Lower lobe of right lung (tissue), 2 donors: ENCODE measurements around the gene REG4. TPM values are rescaled to one million over a fixed set of nuclear protein-coding genes. Genes with fewer than 3 reads are reported as not detected.

Source experiments
- ATAC-seq, 2 donors: fragments of 200-7000 bp; cut with Tn5 transposase; one replicate each; pipeline ENCODE4 v1.9.1; 2020 to 2022; ENCODE audit warnings: mild to moderate bottlenecking in 2 of 2, moderate library complexity in 2 of 2
- DNase-seq: peaks from one replicate; pipeline ENCODE4 v3.0.0-alpha.2; 2020
- H3K27ac ChIP-seq: fragments of 200-600 bp; one replicate; pipeline ENCODE4 v1.8.0; 2022
- H3K27me3 ChIP-seq: fragments of 200-600 bp; one replicate; pipeline ENCODE4 v1.8.0; 2022; ENCODE audit warnings: low read depth
- H3K36me3 ChIP-seq: fragments of 200-600 bp; one replicate; pipeline ENCODE4 v1.8.0; 2022; ENCODE audit warnings: mild to moderate bottlenecking
- H3K4me1 ChIP-seq: fragments of 200-600 bp; one replicate; pipeline ENCODE4 v1.8.0; 2022
- H3K4me3 ChIP-seq: fragments of 200-600 bp; one replicate; pipeline ENCODE4 v1.8.0; 2022; ENCODE audit warnings: mild to moderate bottlenecking
- H3K9me3 ChIP-seq: fragments of 200-600 bp; one replicate; pipeline ENCODE4 v1.8.0; 2022
- intact Hi-C: fragments of 100-400 bp; cut with DNase I; formaldehyde crosslinking; loops from one replicate; pipeline ENCODE4 v1.11.0; 2022
- total RNA-seq: library from RNA; stranded (reverse); fragmentation: NEBNext Ultra II Directional; extraction: Animal tissue kit (Norgen Biotek cat#: 25700); gene quantifications from one replicate; pipeline ENCODE4 v1.2.1, GENCODE V29; 2021
- TF ChIP-seq, protein P1 (sequence below): fragments of 200-600 bp; IDR thresholded peaks from one replicate; pipeline ENCODE4 v1.8.0; 2022; ENCODE audit warnings: antibody characterized with exemption, mild to moderate bottlenecking
- donor health status: DM: no; HTN: yes; CAD: no; lungs with severe emphysema.

REG4 gene
- total RNA-seq, 1 donor from 2014 or later = not detected

- ATAC-seq = no peak
- Histone ChIP-seq H3K4me1 (no peaks in the 10 kb centered on the region), H3K27me3 (no peaks in the 10 kb centered on the region), H3K9me3 (no peaks in the 10 kb centered on the region), H3K36me3 (no peaks in the 10 kb centered on the region), H3K27ac (no peak overlapping the region), H3K4me3 (no peak overlapping the region)
- DNase-seq = no peak
- TF ChIP-seq, protein P1, sequence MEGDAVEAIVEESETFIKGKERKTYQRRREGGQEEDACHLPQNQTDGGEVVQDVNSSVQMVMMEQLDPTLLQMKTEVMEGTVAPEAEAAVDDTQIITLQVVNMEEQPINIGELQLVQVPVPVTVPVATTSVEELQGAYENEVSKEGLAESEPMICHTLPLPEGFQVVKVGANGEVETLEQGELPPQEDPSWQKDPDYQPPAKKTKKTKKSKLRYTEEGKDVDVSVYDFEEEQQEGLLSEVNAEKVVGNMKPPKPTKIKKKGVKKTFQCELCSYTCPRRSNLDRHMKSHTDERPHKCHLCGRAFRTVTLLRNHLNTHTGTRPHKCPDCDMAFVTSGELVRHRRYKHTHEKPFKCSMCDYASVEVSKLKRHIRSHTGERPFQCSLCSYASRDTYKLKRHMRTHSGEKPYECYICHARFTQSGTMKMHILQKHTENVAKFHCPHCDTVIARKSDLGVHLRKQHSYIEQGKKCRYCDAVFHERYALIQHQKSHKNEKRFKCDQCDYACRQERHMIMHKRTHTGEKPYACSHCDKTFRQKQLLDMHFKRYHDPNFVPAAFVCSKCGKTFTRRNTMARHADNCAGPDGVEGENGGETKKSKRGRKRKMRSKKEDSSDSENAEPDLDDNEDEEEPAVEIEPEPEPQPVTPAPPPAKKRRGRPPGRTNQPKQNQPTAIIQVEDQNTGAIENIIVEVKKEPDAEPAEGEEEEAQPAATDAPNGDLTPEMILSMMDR = no peak
- intact Hi-C loops = no loop called here
These were observed 14.1 kb downstream of the REG4 start for GRCh38 chr1:119797162-119797561.

- intact Hi-C loops = no loop called here
- no peak overlapping the region for H3K27ac ChIP-seq
- TF ChIP-seq, protein P1 = no peak
- H3K36me3 ChIP-seq = no peaks in the 10 kb centered on the region
- H3K4me3 ChIP-seq = no peak overlapping the region
- DNase-seq = no peak
- ATAC-seq = peak in 1 of 2 donors; percentile 42
- no peaks in the 10 kb centered on the region for H3K27me3 ChIP-seq
- H3K9me3 ChIP-seq = no peaks in the 10 kb centered on the region
- no peaks in the 10 kb centered on the region for H3K4me1 ChIP-seq
These were observed 15.7 kb downstream of the REG4 start for GRCh38 chr1:119795261-119796200.

DNA sequence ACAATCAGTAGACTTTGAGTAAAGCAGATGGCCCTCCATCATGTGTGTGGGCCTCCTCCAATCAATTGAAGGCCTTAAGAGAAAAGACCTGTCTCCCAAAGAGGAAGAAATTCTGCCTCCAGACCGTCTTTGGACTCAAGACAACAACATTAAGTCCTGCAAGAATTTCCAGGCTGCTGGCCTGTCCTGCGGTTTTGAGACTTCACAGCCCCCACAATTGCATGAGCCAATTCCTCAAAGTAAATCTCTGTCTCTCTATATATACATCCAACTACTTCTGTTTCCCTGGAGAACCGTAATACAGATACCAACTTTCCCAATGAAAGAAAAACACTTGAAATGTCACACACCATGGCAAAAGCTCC lies 16.4 kb downstream of the REG4 start:
- H3K27me3 ChIP-seq = no peaks in the 10 kb centered on the region
- no peaks in the 10 kb centered on the region for H3K4me1 ChIP-seq
- DNase-seq (no peak), ATAC-seq (no peak)
- H3K9me3 ChIP-seq = no peaks in the 10 kb centered on the region
- no peaks in the 10 kb centered on the region for H3K36me3 ChIP-seq
- H3K27ac ChIP-seq = no peak overlapping the region
- intact Hi-C loops = no loop called here
- TF ChIP-seq, protein P1 = no peak
- no peak overlapping the region for H3K4me3 ChIP-seq

DNA sequence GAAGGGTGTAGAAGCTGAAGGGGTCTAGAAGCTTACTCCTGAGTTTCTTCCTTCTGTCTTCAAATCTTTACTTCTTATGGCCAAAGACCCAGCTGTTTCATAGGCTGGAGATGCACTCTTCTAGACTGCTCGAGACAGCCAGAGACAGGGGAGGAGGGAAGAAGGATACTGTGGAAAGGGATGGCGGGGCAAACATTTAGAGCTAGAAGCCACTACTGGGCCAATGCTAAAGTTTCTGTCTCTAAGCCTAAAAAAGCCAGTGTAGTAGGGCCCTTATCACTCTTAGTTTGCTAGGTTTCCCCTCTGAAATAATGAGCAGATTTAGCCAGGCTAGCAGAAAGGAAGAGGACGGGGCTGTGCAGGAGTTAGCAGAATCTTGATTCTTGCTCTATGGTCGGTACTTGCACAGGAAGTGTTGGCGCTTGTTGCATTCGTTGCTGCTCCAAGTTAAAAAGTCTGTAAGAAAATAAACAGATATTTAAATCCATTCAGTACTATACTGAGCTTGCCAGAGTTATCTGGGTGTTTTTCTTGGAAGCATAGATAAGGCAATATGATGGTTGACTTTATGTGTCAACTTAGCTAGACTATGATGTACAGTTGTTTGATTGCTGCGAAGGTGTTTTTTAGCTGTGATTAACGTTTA lies 16.9 kb downstream of the REG4 start:
- Histone ChIP-seq H3K9me3 (no peaks in the 10 kb centered on the region), H3K27ac (no peak overlapping the region), H3K27me3 (no peaks in the 10 kb centered on the region), H3K4me3 (no peak overlapping the region), H3K4me1 (no peaks in the 10 kb centered on the region), H3K36me3 (no peaks in the 10 kb centered on the region)
- ATAC-seq (no peak), DNase-seq (no peak)
- intact Hi-C loops = no loop called here
- TF ChIP-seq, protein P1 = no peak

DNA sequence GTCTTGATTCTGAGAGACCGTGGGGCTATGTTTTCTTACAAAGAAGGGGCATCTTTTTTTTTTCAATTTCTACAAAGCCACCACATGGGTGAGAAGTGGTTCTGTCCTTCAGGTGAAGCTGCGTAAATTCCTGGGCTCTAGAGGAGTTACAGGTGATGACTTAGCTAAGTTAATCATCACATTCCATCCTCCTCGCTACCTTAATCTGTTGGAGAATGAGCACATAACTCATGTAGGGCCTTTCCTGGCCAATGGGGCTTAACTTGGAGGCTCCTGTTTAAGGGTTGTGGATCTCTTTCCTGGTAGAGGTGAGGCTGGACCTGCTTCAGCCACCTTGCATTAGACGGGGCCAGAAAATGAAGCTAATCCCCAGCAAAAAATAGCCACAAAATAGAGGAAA lies 19.9 kb downstream of the REG4 start:
- H3K9me3 ChIP-seq = no peaks in the 10 kb centered on the region
- H3K4me1 ChIP-seq = peaks cover 9% of the 10 kb centered on the region
- DNase-seq (no peak), ATAC-seq (no peak)
- H3K27me3 ChIP-seq = no peaks in the 10 kb centered on the region
- intact Hi-C loops = no loop called here
- H3K36me3 ChIP-seq = no peaks in the 10 kb centered on the region
- H3K4me3 ChIP-seq = no peak overlapping the region
- TF ChIP-seq, protein P1 = no peak
- no peak overlapping the region for H3K27ac ChIP-seq
